ENCODE measurements around the gene RREB1. TPM values are rescaled to one million over a fixed set of nuclear protein-coding genes. Genes with fewer than 3 reads are reported as not detected.
"Not testable (repeated sequence)": the region's sequence is repeated elsewhere in the genome, so short reads cannot be mapped to it uniquely, and the experiment has no call there.

RREB1 gene
- total RNA-seq, 4 donors from 2014 or later, result 56.2 to 102 (median 62.6) TPM

- H3K27ac ChIP-seq, result no peak overlapping the region
- no peaks in the 10 kb centered on the region for H3K9me3 ChIP-seq
- H3K4me1 ChIP-seq, result peaks cover 24% of the 10 kb centered on the region
- no peaks in the 10 kb centered on the region for H3K36me3 ChIP-seq
- no peak for DNase-seq (ENCODE audit: low spot score in 2 of 2)
- H3K4me3 ChIP-seq, result no peak overlapping the region
- H3K27me3 ChIP-seq, result no peaks in the 10 kb centered on the region
- 79% methylated on average over 5 of the region's 10 CpGs for WGBS
- TF ChIP-seq EP300 (IDR thresholded peaks at IDR 0.05) (no peak), POLR2AphosphoS5 (IDR thresholded peaks at IDR 0.05) (no peak), POLR2A (IDR thresholded peaks at IDR 0.05) (no peak), CTCF (IDR thresholded peaks at IDR 0.05) (no peak)
Observed at GRCh38 chr6:7273709-7274108, 165.9 kb downstream of the RREB1 start.

GRCh38 chr6:7274525-7274924 is 166.8 kb downstream of the RREB1 start:
- not testable (repeated sequence) for H3K9me3 ChIP-seq; H3K36me3 ChIP-seq; H3K27me3 ChIP-seq; H3K27ac ChIP-seq; DNase-seq (ENCODE audit: low spot score in 2 of 2); H3K4me3 ChIP-seq
- H3K4me1 ChIP-seq, result peaks cover 30% of the 10 kb centered on the region
- WGBS, result 90% methylated on average over 8 of the region's 8 CpGs

- DNase-seq (ENCODE audit: low spot score in 2 of 2), result no peak
- H3K4me3 ChIP-seq, result no peak overlapping the region
- H3K27ac ChIP-seq, result no peak overlapping the region
- WGBS, result 60% methylated on average over 7 of the region's 7 CpGs
- no peaks in the 10 kb centered on the region for H3K9me3 ChIP-seq
- H3K27me3 ChIP-seq, result no peaks in the 10 kb centered on the region
- peaks cover 25% of the 10 kb centered on the region for H3K4me1 ChIP-seq
- TF ChIP-seq POLR2A (IDR thresholded peaks at IDR 0.05) (no peak), CTCF (IDR thresholded peaks at IDR 0.05) (no peak), EP300 (IDR thresholded peaks at IDR 0.05) (no peak), POLR2AphosphoS5 (IDR thresholded peaks at IDR 0.05) (no peak)
- H3K36me3 ChIP-seq, result no peaks in the 10 kb centered on the region
Observed at GRCh38 chr6:7276199-7276524, 168.4 kb downstream of the RREB1 start.

GRCh38 chr6:7282097-7282906 is 174.5 kb downstream of the RREB1 start:
- no peaks in the 10 kb centered on the region for H3K9me3 ChIP-seq
- TF ChIP-seq CTCF (IDR thresholded peaks at IDR 0.05), result no peak
- no peak for TF ChIP-seq EP300 (IDR thresholded peaks at IDR 0.05)
- no peak for TF ChIP-seq POLR2AphosphoS5 (IDR thresholded peaks at IDR 0.05)
- TF ChIP-seq POLR2A (IDR thresholded peaks at IDR 0.05), result no peak
- WGBS, result 77% methylated on average over 10 of the region's 10 CpGs
- DNase-seq (ENCODE audit: low spot score in 2 of 2), result no peak
- H3K4me1 ChIP-seq, result peaks cover 16% of the 10 kb centered on the region
- H3K36me3 ChIP-seq, result peaks cover 30% of the 10 kb centered on the region
- no peak overlapping the region for H3K4me3 ChIP-seq
- no peak overlapping the region for H3K27ac ChIP-seq
- no peaks in the 10 kb centered on the region for H3K27me3 ChIP-seq

- TF ChIP-seq POLR2A (IDR thresholded peaks at IDR 0.05) (no peak), CTCF (IDR thresholded peaks at IDR 0.05) (no peak), POLR2AphosphoS5 (IDR thresholded peaks at IDR 0.05) (no peak), EP300 (IDR thresholded peaks at IDR 0.05) (no peak)
- Histone ChIP-seq H3K27me3 (no peaks in the 10 kb centered on the region), H3K36me3 (peaks cover 43% of the 10 kb centered on the region), H3K9me3 (no peaks in the 10 kb centered on the region), H3K4me1 (peaks cover 7% of the 10 kb centered on the region), H3K27ac (no peak overlapping the region), H3K4me3 (no peak overlapping the region)
- DNase-seq (ENCODE audit: low spot score in 2 of 2), result no peak
- 45% methylated on average over 2 of the region's 2 CpGs for WGBS
Observed at GRCh38 chr6:7283676-7284075, 175.9 kb downstream of the RREB1 start.

GRCh38 chr6:7285416-7285815 is 177.7 kb downstream of the RREB1 start:
- no peaks in the 10 kb centered on the region for H3K9me3 ChIP-seq
- no peaks in the 10 kb centered on the region for H3K27me3 ChIP-seq
- no peak for TF ChIP-seq CTCF (IDR thresholded peaks at IDR 0.05)
- TF ChIP-seq EP300 (IDR thresholded peaks at IDR 0.05), result no peak
- TF ChIP-seq POLR2A (IDR thresholded peaks at IDR 0.05), result no peak
- no peak for TF ChIP-seq POLR2AphosphoS5 (IDR thresholded peaks at IDR 0.05)
- DNase-seq (ENCODE audit: low spot score in 2 of 2), result no peak
- no peaks in the 10 kb centered on the region for H3K4me1 ChIP-seq
- H3K4me3 ChIP-seq, result no peak overlapping the region
- H3K27ac ChIP-seq, result no peak overlapping the region
- WGBS, result 91% methylated on average over 6 of the region's 6 CpGs
- peaks cover 60% of the 10 kb centered on the region for H3K36me3 ChIP-seq

Data from suprapubic skin (tissue), 4 donors.